AG08395 (cell line): Measurements from ENCODE around the gene UBE2J2.
A peak's percentile ranks its signal among the peaks of the same experiment; 100 is the strongest.

ENCODE experiments used
- DNase-seq: peaks from one replicate; pipeline ENCODE4 v3.0.0; 2012; ENCODE audit warnings: mixed read lengths, low spot score

The UBE2J2 gene

DNA sequence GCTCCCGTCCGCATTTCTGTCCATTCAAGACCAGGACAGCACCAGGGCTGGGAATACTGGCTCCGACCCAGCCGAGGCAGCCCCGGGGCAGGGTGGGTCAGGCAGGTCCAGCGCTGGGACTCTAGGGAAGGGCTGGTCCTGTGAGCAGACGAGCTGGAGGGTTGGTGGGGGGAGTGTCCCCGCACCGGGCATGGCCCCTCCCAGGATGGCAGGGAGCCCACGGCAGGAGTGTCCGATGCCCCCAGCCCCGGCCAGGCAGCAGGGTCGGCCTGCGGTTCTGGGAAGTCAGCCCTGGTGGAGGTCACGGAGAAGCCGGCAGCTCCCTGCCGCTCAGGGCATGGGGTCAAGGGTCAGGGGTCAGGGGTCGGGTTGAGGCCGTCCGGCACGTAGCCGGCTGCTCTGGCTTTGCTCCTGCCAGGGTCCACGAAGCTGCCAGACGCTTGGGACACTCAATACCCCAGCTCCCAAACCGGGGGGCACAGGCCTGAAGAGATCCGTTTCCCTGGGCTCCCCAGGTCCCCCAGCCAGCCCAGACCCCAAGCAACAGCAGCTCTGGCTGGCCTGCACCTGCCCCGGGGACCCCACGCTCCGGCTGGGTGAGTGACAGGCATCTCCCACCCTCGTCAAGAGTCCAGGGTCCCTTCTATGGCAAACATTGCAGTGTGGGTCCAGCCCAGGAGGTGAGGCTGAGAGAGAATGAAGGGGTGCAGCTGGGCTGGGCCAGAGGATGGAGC, 33.9 kb downstream of the UBE2J2 start:
- DNase-seq: no peak

DNA sequence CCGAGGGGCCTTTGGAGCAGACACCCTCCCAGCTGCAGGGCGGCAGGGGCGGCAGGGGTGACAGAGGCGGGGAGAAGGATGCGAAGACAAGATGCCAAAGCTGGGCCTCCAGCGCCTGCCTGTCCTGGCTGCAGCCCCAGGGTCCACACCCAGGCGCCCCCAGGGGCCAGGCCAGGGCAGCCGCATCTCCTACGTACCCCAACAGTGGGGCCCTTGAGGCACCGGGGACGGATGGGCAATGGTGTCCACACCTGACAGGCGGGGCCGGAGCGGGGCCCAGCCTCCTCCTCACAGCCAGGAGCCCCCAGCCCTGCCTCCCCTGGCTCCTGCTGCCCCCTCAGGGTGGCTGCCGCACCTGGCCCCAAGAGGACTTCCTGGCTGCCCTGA, 34.4 kb downstream of the UBE2J2 start:
- DNase-seq: no peak

DNA sequence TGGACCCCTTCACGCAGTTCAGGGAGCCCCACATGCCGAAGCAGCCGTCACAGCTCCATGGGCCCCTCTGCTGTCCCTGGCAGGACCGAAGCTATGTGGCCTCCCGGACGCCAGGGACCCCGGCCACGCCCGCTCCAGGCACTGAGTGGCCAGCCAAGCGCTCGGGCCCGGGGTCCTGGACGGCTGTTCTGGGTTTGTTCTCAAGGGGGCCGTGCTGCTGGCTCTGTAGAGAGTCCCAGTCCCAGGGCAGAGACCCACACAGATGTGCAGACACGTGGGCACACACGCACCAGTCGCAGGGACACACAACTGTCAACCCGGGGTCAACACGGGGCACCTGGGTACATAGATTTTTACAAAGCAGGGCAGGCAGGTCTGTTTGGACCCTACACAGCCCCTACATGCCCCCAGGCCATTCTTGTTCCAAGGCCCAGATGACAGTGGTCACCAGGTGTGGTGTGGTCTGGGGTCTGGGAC, 34.9 kb downstream of the UBE2J2 start:
- DNase-seq: no peak

DNA sequence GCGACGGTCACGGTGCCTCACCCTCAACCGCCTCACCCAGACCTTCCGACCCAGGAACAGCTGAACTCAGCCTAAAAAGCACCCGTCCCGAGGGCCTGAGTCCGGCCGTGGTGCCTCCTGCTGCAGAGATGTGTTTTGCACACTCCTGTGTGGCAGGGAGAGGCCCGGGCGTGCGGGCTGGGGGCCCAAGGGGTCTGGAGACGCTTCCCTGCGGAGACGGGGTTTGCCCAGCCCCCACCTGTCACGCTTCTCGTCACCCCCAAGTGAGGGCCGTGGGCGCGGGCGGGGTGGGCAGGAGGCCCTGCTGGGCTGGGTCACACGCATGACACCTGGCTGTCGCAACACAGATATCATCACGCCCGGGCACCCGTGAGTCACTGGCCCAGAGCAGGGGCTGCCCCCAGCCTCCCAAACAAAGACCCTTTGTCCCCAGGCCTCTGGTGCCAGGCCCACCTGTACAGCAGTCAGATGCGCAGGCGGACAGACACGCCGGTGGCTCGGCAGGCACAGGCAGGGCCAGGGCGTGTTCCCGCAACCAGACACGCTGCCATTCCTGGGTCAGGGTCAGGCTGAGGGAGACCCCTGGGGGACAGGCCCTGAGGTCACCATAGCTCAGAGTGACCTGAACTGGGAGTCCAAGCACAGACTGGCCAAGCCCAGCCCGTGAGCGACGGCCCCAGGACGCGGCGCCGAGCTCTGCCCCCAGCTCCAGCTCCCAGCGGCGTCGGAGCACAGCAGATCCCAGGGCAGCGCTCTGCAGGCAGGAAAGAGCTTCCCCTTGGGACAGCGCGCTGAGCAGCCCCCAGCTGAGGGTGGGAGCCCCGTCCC, 35.6 kb downstream of the UBE2J2 start:
- no peak for DNase-seq

DNA sequence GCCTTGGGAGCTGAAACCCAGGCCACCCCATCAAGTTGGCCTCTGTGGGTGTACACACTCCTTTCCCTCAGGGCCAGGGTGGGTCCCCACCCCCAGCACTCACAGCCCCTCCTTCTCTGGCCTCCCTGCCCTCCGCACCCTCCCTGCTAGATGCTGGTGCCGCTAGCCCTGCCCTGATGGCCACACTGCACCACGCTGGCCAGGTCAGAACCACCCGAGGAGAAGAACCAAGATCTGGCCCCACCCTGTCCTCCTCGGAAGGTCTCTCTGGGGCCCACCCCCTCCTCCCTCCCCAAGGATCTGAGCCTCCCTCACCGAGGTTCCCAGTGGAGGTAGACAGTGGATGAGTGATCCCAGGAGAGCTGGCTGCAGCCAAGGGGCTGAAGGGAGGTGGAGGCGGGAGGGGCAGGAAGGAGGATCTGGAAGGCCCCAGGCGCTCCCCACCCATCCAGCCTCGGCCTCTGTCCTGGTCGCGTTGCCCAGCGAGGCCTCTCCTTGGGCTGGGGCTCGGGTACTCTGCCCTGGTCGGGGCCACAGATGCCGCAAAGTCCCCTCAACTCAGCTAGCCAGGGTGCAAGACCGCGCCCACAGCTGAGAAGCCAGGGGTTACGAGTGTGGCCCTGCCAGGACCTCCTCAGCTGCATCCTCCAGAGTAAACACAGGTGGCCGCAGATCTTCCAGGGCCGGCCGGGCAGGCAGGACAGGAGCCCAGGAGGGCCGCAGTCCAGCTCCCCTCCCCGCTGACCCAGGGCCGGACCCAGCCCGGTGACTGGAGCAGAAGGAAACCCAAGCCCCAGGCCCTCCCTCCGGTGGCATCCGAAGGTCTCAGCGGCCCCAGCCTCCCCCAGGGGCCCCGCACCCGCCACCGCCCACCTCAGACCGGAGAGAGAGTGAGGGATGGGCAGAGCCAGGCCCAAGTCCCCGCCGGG, 36.4 kb downstream of the UBE2J2 start:
- no peak for DNase-seq

DNA sequence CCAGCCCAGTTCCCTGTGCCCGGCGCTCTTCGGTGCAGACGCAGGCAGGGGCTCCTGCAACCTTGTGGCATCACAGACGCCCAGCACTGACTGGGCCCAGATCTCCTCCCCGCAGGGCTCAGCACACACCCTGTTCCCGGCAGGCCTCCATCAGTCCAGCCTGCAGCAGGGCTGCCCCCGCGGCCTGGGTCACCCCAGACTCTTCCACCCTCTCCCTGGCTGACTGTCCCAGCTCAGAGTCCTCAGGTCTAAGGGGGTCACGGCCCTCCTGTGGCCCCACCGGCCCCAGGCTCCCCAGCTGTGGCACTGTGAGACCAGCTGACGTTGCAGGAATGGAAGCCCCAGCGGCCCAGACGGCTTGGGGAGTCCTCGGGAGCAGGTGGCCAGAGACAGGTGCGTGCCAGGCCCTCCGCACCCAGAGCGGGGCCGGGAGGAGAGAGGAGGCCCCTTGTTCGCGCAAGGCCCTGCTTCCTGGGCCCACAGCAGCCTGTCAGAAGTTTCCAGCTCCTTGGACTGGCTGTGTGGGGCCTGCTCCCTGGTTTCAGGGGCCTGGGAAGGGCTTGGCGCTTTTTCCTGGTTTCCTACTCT, 37.4 kb downstream of the UBE2J2 start:
- DNase-seq: no peak

DNA sequence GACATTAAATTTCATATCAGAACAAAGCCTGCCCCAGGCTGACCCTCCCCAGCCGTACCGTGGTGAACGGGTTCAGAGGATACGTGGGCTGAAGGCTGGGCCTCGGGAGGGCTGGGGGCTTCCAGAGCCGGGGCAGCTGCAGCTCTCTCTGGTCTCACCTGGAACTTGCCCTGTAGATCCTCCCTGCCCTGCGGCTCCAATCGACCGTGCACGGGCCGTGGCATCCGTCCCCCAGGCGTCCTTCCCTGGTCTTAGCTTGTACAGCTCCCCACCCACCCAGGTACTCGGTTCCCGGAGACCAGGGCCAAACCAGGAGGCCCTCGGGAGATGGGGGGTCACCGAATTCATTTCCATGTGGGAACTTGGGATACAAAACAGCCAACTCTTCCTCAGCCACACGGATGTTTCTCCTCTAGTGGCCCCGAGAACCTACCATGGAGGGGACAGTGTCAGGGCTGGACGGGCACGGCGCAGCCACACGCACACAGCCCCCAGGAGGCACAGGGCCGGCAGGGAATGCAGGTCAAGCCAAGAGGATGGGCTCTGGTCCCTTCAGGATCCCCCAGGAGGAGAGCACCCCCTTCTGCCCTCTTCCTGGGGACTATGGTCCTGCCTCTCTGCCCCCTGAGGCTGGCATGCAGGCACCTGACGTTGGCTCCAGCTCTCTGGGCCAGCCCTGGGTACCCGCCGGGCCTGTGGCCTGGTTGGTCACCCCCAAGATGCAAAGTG, 38.5 kb downstream of the UBE2J2 start:
- no peak for DNase-seq

DNA sequence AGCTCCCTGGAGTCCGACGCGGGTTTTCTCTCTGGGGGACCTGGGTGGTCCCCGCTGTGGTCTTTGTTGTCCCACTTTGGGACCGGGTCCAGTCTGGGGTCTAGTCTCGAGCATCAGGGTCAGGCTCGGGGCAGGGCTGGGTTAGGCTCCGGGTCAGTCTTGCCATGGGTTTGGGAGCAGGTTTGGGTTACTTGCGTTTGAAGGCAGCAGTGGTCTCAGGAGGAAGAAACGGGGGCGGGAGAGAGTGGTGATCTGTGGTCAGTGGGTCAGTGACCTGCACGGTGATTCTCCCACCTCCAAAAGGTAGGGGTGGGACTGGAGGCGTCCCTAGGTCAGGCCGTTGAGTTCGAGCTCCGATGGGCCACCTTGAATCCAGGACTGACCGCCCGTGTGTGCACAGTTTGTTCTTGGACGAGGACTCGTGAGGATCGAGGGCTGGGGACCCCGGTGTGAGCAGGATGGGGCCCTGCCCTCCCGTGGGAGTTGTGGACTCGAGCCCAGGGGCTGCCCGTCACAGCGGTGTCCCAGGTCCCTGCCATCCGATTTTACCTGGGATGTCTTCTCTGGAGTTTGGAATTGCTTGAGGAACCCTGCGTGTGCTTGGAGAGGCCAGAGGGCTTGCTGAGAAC, 39.4 kb downstream of the UBE2J2 start:
- DNase-seq: no peak

DNA sequence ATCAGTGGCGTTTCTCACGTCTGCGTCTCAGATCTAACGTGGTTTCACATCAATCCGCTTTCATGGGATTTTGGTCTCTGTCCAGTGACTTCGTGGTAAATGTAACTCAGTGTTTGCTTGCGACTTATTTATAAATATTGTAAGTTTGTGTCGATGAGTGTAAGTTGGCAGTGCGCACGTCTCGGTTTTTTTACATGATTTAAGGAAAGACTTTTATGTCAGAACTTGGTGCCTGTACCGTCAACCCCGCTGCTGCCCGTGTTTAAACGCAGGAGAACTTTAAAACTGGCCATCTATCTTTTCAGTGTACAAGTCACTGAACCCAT, 40.1 kb downstream of the UBE2J2 start:
- no peak for DNase-seq

DNA sequence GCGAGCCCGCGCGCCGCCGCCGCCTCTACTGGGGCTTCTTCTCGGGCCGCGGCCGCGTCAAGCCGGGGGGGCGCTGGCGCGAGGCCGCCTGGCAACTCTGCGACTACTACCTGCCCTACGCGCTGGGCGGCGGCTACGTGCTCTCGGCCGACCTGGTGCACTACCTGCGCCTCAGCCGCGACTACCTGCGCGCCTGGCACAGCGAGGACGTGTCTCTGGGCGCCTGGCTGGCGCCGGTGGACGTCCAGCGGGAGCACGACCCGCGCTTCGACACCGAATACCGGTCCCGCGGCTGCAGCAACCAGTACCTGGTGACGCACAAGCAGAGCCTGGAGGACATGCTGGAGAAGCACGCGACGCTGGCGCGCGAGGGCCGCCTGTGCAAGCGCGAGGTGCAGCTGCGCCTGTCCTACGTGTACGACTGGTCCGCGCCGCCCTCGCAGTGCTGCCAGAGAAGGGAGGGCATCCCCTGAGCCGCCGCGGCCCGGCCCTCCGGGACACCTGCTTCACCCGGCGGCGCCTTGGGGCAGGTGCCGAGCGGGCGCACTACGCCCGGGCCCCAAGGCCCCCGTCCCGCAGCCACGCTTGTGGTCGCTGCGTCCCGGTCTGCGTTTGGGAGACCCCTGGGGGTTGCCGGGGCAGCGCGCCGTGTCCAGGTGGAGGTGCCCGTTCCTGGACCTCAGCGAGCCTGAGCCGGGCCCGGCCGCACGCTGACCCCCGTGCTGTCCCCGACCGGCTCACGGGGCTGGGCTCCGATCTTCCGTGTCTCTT, 40.7 kb downstream of the UBE2J2 start:
- no peak for DNase-seq

DNA sequence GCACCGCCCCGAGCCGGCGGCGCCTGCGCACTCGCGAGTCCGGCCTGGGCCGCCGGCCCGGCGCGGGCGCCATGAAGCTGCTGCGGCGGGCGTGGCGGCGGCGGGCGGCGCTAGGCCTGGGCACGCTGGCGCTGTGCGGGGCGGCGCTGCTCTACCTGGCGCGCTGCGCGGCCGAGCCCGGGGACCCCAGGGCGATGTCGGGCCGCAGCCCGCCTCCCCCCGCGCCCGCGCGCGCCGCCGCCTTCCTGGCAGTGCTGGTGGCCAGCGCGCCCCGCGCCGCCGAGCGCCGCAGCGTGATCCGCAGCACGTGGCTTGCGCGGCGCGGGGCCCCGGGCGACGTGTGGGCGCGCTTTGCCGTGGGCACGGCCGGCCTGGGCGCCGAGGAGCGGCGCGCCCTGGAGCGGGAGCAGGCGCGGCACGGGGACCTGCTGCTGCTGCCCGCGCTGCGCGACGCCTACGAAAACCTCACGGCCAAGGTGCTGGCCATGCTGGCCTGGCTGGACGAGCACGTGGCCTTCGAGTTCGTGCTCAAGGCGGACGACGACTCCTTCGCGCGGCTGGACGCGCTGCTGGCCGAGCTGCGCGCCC, 41.4 kb downstream of the UBE2J2 start, which contains the start of gene B3GALT6:
B3GALT6 (plus strand) TSS at position 30 of the 588 bp plus-strand sequence; CDS start at position 72, 42 bp downstream.
- no peak for DNase-seq

DNA sequence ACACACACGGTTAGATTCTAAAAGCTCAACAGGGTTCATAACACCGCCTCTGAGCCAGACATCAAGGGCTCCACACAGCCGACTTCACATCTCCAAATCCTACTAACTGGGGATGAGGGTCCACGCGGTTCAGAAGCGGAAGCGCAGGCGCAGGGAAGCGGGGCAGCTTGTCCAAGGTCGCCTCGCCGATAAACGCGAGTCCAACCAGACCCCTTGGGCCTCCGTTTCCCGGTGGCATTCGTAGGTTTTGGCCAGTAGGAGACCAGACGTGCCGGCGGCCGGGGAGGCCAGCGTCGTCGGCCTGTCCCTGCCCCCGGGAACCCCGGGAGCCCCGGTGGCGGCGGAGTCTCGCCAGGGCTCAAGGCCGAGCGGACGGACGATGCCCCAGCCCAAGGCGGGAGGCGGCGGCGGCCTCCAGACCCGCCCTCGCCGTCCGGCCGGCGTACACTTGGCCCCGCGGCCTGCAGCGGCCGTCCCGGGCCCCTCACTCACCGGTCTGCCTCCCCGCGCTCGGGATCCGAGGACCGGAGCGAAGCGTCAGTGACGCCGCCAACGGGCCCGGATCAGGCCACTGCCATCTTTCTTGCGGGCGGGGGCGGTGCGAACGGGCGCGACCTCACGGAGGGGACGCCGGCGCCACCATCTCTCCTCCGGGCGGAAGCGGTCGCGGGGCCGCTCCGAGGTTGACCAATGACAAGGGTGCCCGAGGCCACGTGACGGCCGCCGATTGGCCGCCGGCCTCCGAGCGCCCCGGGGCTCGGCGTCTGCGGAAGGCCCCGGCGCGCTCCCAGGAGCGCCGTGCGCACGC, 42.0 kb downstream of the UBE2J2 start, which contains the start of gene SDF4:
SDF4 (minus strand) TSS at position 602 of the 808 bp plus-strand sequence. CDS start 3,229 bp downstream, outside the sequence.
- peak; percentile 100 for DNase-seq

DNA sequence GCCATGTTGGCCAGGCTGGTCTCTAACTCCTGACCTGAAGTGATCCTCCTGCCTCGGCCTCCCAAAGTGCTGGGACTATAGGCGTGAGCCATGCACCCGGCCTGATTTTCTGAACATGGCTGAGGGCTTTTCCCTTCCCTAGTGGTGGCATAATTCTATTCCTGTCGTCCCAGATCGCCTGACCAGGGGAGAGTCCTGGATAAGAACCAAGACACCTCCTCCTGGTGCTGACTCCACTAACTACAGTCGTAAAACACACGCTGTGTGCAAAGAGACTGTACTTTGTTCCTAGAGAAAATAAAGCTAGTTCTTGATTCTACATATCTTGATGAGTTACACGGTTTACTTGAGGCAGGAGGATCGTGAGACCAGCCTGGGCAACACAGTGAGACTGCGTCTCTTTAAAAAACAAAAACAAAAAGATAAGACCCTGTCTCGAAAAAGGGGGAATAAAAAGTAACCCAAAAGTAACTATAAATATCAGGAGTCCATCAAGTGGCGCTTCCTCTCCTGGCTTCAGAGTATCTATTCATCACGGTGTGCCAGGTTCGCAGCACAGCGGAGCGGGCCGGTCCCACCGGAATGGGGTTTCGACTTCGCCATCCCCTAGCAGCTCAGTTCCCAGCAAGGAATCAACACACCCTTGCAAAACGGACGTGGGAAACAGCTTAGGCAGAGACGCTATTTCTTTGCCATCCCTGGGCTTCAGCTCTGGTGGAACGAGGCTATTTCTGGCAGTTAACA, 42.8 kb downstream of the UBE2J2 start:
- DNase-seq: peak; percentile 93

DNA sequence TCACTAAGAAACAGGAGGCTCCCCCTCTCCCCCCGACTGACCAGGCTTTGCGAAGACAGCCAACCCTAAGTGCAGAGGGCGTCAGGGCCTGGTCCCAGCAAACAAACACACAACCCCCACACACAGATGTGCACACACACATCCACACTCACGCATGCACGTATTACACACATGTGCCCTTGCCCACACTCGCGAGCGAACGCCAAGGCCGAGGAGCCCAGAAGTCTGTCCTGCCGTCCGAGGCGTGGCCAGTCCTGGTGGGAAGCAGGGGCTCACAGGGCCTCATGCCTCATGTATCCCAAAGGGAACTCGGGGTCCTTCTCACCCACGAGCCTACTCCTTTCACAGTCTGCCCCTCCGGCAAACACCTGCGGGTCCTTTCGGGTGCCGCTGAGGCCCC, 43.9 kb downstream of the UBE2J2 start:
- DNase-seq: no peak

DNA sequence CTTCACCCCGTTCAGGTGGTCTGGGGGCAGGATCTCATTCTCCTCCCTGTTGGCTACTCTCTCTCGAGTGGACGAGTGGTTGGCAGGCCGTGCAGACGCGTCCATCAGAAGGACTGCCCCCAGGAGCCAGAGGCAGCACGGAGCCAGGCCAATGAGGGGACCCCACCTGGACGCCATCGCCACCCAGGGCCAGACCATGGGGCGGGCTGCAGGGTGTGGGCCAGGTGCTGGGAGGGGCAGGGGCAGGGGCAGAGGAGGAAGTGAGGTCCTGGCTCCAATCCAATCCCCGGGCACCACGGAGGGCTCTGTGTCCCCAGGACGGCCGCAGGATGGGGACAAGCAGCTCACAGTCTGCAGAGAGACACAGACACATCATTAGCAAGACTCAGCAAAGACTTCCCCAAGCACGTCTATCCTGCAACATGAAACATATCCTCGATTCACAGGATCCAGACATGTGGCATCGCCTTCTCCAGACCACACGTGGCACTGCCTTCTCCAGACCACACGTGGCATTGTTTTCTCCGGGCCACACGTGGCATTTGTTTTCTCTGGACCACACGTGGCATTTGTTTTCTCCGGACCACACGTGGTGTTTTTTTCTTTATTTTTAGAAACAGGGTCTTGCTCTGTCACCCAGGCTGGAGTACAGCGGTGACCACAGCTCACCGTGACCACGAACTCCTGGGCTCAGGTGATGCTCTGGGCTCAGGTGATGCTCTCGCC, 44.9 kb downstream of the UBE2J2 start:
- no peak for DNase-seq

DNA sequence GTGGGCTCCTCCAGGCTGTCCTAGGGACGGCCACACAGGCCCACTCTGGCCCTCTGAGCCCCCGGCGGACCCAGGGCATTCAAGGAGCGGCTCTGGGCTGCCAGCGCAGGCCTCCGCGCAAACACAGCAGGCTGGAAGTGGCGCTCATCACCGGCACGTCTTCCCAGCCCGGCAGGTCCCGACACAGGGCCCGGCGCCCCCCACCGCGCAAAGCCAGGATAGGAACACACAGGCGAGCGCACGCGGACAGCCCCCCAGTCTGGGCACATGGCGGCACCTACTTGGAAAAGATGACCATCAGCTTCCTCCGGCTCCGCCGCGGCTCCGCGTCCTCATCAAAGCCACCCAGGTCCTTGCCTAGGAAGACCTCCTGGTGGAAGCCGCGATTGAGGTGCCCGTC, 45.5 kb downstream of the UBE2J2 start:
- no peak for DNase-seq

DNA sequence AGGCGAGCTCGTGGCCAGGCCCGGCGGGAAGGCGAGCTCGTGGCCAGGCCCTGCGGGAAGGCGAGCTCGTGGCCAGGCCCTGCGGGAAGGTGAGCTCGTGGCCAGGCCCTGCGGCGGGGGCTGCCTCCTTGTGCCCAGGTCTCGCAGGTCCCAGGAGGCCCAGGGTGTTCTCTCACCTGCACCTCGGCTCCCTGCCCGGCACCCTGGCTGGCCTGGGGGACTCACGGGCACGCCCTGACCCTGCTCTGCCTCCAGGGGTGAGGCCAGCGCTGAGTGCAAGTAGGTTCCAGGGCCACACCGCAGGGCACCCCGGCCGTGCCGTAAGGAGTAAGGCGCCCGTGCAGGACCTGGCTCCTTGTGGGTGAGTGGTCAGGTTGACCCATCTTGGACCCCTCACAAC, 46.3 kb downstream of the UBE2J2 start:
- DNase-seq: no peak
